Caco-2 (cell line): Measurements from ENCODE around the gene ZNF680. TPM values are rescaled to one million over a fixed set of nuclear protein-coding genes. Genes with fewer than 3 reads are reported as not detected.
A peak's percentile ranks its signal among the peaks of the same experiment; 100 is the strongest.

Experiments
- Bru-seq: library from RNA; stranded (reverse); fragments of 400-500 nt; gene quantifications from one replicate; lab custom pipeline; 2021; lab: Mats Ljungman, UMichigan
- BruChase-seq, 2 experiments: library from RNA; stranded (reverse); fragments of 400-500 nt; gene quantifications; one replicate each; lab custom pipeline; 2021; lab: Mats Ljungman, UMichigan
- BruUV-seq: library from RNA; stranded (reverse); fragments of 400-500 nt; replicated peaks from 2 replicates; lab custom pipeline; 2021; lab: Mats Ljungman, UMichigan
- CTCF ChIA-PET: fragments of 300-600 bp; sonication (Branson Sonifier 250); formaldehyde crosslinking; loops from one replicate; lab custom pipeline; 2022; ENCODE audit warnings: antibody characterized with exemption; lab: Charles Lee
- POLR2A ChIA-PET: fragments of 300-600 bp; sonication (Branson Sonifier 250); formaldehyde crosslinking; loops from one replicate; lab custom pipeline; 2022; ENCODE audit warnings: antibody characterized with exemption; lab: Charles Lee
- DNase-seq, 2 experiments: peaks; one replicate each; pipeline versions ENCODE4 v3.0.0 to v3.0.0-alpha.2; 2020 to 2022
- H3K27me3 ChIP-seq: replicated peaks from 2 replicates; pipeline ENCODE4 v1.6.0; 2011; ENCODE audit warnings: low read length; ENCODE audit not compliant: control insufficient read depth, insufficient read depth
- H3K36me3 ChIP-seq: 2 replicates; pipeline ENCODE4 v1.5.1; 2011; ENCODE audit warnings: low read length; ENCODE audit not compliant: control insufficient read depth, insufficient read depth
- H3K4me1 ChIP-seq: fragments of 250-450 bp; sonication (Bioruptor Pico); 2 replicates; pipeline ENCODE4 v1.5.1; 2020; ENCODE audit warnings: mild to moderate bottlenecking
- H3K4me3 ChIP-seq: 2 replicates; pipeline ENCODE4 v1.5.1; 2011; ENCODE audit warnings: low read depth, mild to moderate bottlenecking, control low read depth, low read length
- H3K9me3 ChIP-seq: fragments of 250-450 bp; sonication (Bioruptor Pico); 2 replicates; pipeline ENCODE4 v1.5.1; 2020; ENCODE audit warnings: mild to moderate bottlenecking, moderate library complexity
- H3K27ac Mint-ChIP-seq: one replicate; pipeline ENCODE4 v1.8.0; 2022; ENCODE audit warnings: mixed read lengths; ENCODE audit not compliant: unreplicated experiment
- H3K27me3 Mint-ChIP-seq: one replicate; pipeline ENCODE4 v1.8.0; 2022; ENCODE audit warnings: mixed read lengths; ENCODE audit not compliant: insufficient read depth, unreplicated experiment
- H3K36me3 Mint-ChIP-seq: one replicate; pipeline ENCODE4 v1.8.0; 2022; ENCODE audit warnings: mild to moderate bottlenecking, mixed read lengths; ENCODE audit not compliant: insufficient read depth, unreplicated experiment
- H3K4me1 Mint-ChIP-seq: one replicate; pipeline ENCODE4 v1.8.0; 2022; ENCODE audit warnings: low read depth, mixed read lengths; ENCODE audit not compliant: unreplicated experiment
- H3K4me3 Mint-ChIP-seq: one replicate; pipeline ENCODE4 v1.8.0; 2022; ENCODE audit warnings: mild to moderate bottlenecking, moderate library complexity, mixed read lengths; ENCODE audit not compliant: unreplicated experiment
- H3K9me3 Mint-ChIP-seq: one replicate; pipeline ENCODE4 v1.8.0; 2022; ENCODE audit warnings: mixed read lengths; ENCODE audit not compliant: unreplicated experiment
- intact Hi-C: fragments of 100-400 bp; cut with micrococcal nuclease; formaldehyde crosslinking; loops from one replicate; pipeline ENCODE4 v1.10.0; 2022; ENCODE audit not compliant: unreplicated experiment
- long read RNA-seq: library from polyadenylated mRNA; stranded (forward); transcript quantifications from one replicate; pipeline ENCODE4 v2.0.0, GENCODE V29; 2022
- total RNA-seq: library from RNA; stranded (reverse); gene quantifications from 2 replicates; pipeline ENCODE4 v1.2.3, GENCODE V29; 2022
- TF ChIP-seq, protein P1 (sequence below), 2 experiments: fragments of 200-600 bp in 1 of 2; IDR thresholded peaks; 1 replicate in 1 of 2; 2 replicates in 1 of 2; pipeline versions ENCODE4 v1.5.1 to v1.8.0; 2011 to 2022; ENCODE audit warnings: antibody characterized with exemption in 1 of 2, control low read depth in 1 of 2, inconsistent platforms in 1 of 2, low read depth in 1 of 2, low read length in 1 of 2, mild to moderate bottlenecking in 1 of 2, moderate library complexity in 1 of 2; ENCODE audit not compliant: insufficient read depth in 1 of 2, severe bottlenecking in 1 of 2, unreplicated experiment in 1 of 2

The ZNF680 gene
- 13.1 and 15.2 TPM in 2 replicates for total RNA-seq
- percentile 85 among the genes with signal in this experiment for Bru-seq, nascent RNA
- percentile 88 among the genes with signal in this experiment for BruChase-seq, experiment 1, labeled RNA remaining after a 2-hour chase
- percentile 83 among the genes with signal in this experiment for BruChase-seq, experiment 2, labeled RNA remaining after a 6-hour chase
- long read RNA-seq, transcript ZNF680-201 (4 exons, 3,022 nt) = major isoform, 15 of 24 reads
- long read RNA-seq, partial matches to known transcripts = 0 of 24 reads
- long read RNA-seq, other reads (novel, unspliced or antisense) = 5 of 24 reads

DNA sequence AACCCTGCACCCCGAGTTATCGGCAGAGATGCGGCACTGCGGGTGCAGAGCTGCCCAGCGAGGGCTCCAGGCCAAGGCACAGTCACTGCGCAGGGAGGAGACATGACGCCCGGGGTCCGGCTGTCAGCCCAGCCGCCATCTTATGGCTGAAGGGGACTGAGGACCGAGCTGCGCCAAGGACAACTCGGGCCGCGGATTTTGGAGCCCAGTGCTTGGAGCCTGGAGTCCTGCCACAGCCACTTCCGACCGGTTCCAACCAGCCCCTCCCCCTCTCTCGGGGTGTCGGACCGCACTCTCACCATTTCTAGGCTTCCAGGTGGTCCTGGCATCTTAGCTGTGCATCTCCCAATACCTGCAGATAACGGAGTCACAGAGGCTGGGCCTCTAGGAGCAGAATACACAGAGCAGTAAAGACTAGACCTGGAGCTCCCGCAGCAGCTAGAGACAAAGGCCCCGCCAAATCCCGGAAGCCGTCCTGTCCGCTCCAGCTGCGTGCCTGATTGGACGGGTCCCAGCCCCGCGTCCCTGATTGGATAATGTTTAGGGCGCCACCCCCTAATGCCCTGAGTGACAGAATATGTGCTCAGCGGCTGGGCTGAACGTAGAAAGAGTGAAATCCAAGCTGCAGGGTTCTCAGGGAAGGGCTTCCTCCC, at the start of gene ZNF680:
Gene ZNF680, minus strand, starts transcription at position 446 of the 653 bp plus-strand sequence. Its CDS starts 117 bp downstream, at position 329.
- H3K4me1 ChIP-seq = no peaks in the 10 kb centered on the region
- POLR2A ChIA-PET = interaction anchor here (0.6 kb wide), 1 partner anchor 257 kb away, joined by 3 read pairs; no protein-coding TSS in a partner anchor
- peak within 1 kb of the TSS; percentile 75 for H3K4me3 ChIP-seq
- CTCF ChIA-PET = no interaction called here
- intact Hi-C loops = loop anchor here (2.0 to 10.0 kb wide), 3 partner anchors 48 to 135 kb away; partner anchors contain the start of gene ZNF107
- peaks cover 21% of the 10 kb centered on the region for H3K9me3 Mint-ChIP-seq
- no peaks in the 10 kb centered on the region for H3K27me3 ChIP-seq
- peaks cover 10% of the 10 kb centered on the region; the same call in 1 of the 2 replicates for H3K9me3 ChIP-seq
- TSS peak; percentile 71 for BruUV-seq
- H3K27ac Mint-ChIP-seq = peak within 1 kb of the TSS; percentile 100
- TF ChIP-seq, protein P1, sequence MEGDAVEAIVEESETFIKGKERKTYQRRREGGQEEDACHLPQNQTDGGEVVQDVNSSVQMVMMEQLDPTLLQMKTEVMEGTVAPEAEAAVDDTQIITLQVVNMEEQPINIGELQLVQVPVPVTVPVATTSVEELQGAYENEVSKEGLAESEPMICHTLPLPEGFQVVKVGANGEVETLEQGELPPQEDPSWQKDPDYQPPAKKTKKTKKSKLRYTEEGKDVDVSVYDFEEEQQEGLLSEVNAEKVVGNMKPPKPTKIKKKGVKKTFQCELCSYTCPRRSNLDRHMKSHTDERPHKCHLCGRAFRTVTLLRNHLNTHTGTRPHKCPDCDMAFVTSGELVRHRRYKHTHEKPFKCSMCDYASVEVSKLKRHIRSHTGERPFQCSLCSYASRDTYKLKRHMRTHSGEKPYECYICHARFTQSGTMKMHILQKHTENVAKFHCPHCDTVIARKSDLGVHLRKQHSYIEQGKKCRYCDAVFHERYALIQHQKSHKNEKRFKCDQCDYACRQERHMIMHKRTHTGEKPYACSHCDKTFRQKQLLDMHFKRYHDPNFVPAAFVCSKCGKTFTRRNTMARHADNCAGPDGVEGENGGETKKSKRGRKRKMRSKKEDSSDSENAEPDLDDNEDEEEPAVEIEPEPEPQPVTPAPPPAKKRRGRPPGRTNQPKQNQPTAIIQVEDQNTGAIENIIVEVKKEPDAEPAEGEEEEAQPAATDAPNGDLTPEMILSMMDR (IDR thresholded peaks at IDR 0.05; ENCODE audit: insufficient read depth in 1 of 2, low read depth in 1 of 2, low read length in 1 of 2, severe bottlenecking in 1 of 2, unreplicated experiment in 1 of 2) = no peak
- no peaks in the 10 kb centered on the region for H3K36me3 ChIP-seq
- DNase-seq = peak; percentile 95 to 97
- peaks cover 12% of the 10 kb centered on the region for H3K4me1 Mint-ChIP-seq
- H3K4me3 Mint-ChIP-seq = peak within 1 kb of the TSS; percentile 99
- peaks cover 36% of the 10 kb centered on the region for H3K36me3 Mint-ChIP-seq
- H3K27me3 Mint-ChIP-seq = no peaks in the 10 kb centered on the region

DNA sequence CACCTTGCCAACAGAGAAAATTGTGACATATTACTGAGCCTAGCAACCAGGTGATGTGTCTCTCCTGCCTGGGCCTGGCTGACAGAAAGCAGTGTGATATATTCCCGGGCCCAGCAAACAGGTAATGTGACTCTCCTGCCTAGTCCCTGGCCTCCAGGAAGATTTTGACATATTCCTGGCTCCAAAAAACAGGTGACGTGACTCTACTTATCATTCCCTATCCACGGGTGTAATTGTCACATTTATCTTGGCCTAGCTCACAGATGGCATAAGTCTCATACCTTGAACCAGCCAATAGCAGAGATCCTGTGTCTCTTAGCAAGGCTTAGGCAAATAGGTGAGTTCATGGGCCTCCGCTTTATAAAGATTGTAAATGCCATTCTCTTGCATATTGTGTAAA, 49.6 kb upstream of the ZNF680 start:
- H3K36me3 Mint-ChIP-seq = no peaks in the 10 kb centered on the region
- peaks cover 21% of the 10 kb centered on the region for H3K9me3 Mint-ChIP-seq
- CTCF ChIA-PET = no interaction called here

DNA sequence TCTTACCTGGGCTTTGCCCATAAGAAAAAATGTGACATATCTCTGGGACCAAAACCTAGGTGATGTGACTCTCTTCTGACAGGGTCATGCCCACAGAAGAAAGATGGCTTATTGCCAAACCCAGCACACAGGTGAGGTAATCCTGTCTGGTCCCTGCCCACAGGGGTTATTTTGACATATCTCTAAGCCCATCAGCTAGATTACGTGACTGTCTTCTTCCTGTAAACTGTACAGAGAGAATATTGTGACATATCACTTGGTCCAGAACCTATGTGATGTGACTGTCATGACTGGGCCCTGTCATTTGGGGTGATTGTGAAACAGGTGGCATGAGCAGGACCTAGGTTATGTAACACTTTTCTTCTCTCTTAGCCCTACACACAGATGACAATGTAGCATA, 48.8 kb upstream of the ZNF680 start:
- intact Hi-C loops = no loop called here
- no peak overlapping the region for H3K4me3 ChIP-seq
- Mint-ChIP-seq H3K27me3 (no peaks in the 10 kb centered on the region), H3K9me3 (peaks cover 14% of the 10 kb centered on the region), H3K27ac (no peak overlapping the region), H3K4me3 (no peak overlapping the region), H3K36me3 (no peaks in the 10 kb centered on the region), H3K4me1 (no peaks in the 10 kb centered on the region)
- no peaks in the 10 kb centered on the region for H3K4me1 ChIP-seq
- H3K36me3 ChIP-seq = no peaks in the 10 kb centered on the region
- H3K27me3 ChIP-seq = no peaks in the 10 kb centered on the region
- no TSS peak for BruUV-seq
- ChIA-PET CTCF (no interaction called here), POLR2A (no interaction called here)
- TF ChIP-seq, protein P1 (IDR thresholded peaks at IDR 0.05; ENCODE audit: insufficient read depth in 1 of 2, low read depth in 1 of 2, low read length in 1 of 2, severe bottlenecking in 1 of 2, unreplicated experiment in 1 of 2) = no peak
- DNase-seq = no peak
- no peaks in the 10 kb centered on the region for H3K9me3 ChIP-seq

More for the DNA sequence above, 49.6 kb upstream of the ZNF680 start:
- no peaks in the 10 kb centered on the region for H3K4me1 ChIP-seq
- intact Hi-C loops = no loop called here
- no peaks in the 10 kb centered on the region for H3K27me3 Mint-ChIP-seq
- H3K27ac Mint-ChIP-seq = no peak overlapping the region
- H3K9me3 ChIP-seq = no peaks in the 10 kb centered on the region
- H3K27me3 ChIP-seq = no peaks in the 10 kb centered on the region
- no peaks in the 10 kb centered on the region for H3K36me3 ChIP-seq
- POLR2A ChIA-PET = no interaction called here
- TF ChIP-seq, protein P1 (IDR thresholded peaks at IDR 0.05; ENCODE audit: insufficient read depth in 1 of 2, low read depth in 1 of 2, low read length in 1 of 2, severe bottlenecking in 1 of 2, unreplicated experiment in 1 of 2) = no peak
- H3K4me3 Mint-ChIP-seq = no peak overlapping the region
- no peaks in the 10 kb centered on the region for H3K4me1 Mint-ChIP-seq
- BruUV-seq = no TSS peak
- no peak overlapping the region for H3K4me3 ChIP-seq
- no peak for DNase-seq
